H1 (cell line): ENCODE measurements around the gene MRRF. TPM values are rescaled to one million over a fixed set of nuclear protein-coding genes. Genes with fewer than 3 reads are reported as not detected.

Source experiments
- CTCF ChIA-PET: fragments of 300-600 bp; sonication (Branson Sonifier 250); formaldehyde crosslinking; loops from one replicate; lab custom pipeline; 2021; ENCODE audit not compliant: partially characterized antibody; lab: Charles Lee
- POLR2A ChIA-PET: fragments of 300-600 bp; sonication (Branson Sonifier 250); formaldehyde crosslinking; loops from one replicate; lab custom pipeline; 2021; ENCODE audit warnings: inconsistent platforms; ENCODE audit not compliant: partially characterized antibody; lab: Charles Lee
- DNase-seq, 2 experiments: peaks; one replicate each; pipeline versions ENCODE4 v3.0.0 to v3.0.0-alpha.2; 2010 to 2022; ENCODE audit warnings: low spot score in 2 of 2, low read depth in 1 of 2, mixed read lengths in 1 of 2
- FAIRE-seq: peaks from 2 replicates; lab custom pipeline; 2011; peaks lifted over from hg19 to GRCh38; lab: Jason Lieb, UNC
- H2AFZ ChIP-seq: 2 replicates; pipeline ENCODE4 v1.8.1; 2012; ENCODE audit warnings: low read length, inconsistent platforms
- H2AK5ac ChIP-seq: 2 replicates; pipeline ENCODE4 v1.6.1; 2013; ENCODE audit warnings: low read depth, low read length
- H2BK120ac ChIP-seq: replicated peaks from 2 replicates; pipeline ENCODE3; 2013; ENCODE audit warnings: low read depth, low read length, inconsistent platforms
- H2BK12ac ChIP-seq: 2 replicates; pipeline ENCODE4 v1.6.1; 2013; ENCODE audit warnings: low read depth, low read length
- H2BK15ac ChIP-seq: 2 replicates; pipeline ENCODE4 v1.6.1; 2013; ENCODE audit warnings: low read length
- H2BK20ac ChIP-seq: 2 replicates; pipeline ENCODE4 v1.6.1; 2013; ENCODE audit warnings: low read length
- H2BK5ac ChIP-seq: 2 replicates; pipeline ENCODE4 v1.6.1; 2013; ENCODE audit warnings: low read depth, low read length
- H3K14ac ChIP-seq: 2 replicates; pipeline ENCODE4 v1.6.1; 2013; ENCODE audit warnings: inconsistent platforms; ENCODE audit not compliant: insufficient read length
- H3K18ac ChIP-seq: 2 replicates; pipeline ENCODE4 v1.6.1; 2013; ENCODE audit warnings: low read length; ENCODE audit errors: extremely low read depth
- H3K23ac ChIP-seq: 2 replicates; pipeline ENCODE4 v1.6.1; 2013; ENCODE audit warnings: inconsistent platforms; ENCODE audit not compliant: insufficient read length
- H3K23me2 ChIP-seq: 2 replicates; pipeline ENCODE4 v1.6.1; 2013; ENCODE audit warnings: low read depth, low read length
- H3K27ac ChIP-seq: 2 replicates; pipeline ENCODE4 v1.6.1; 2011; ENCODE audit warnings: low read depth, low read length, inconsistent platforms
- H3K27me3 ChIP-seq, 4 experiments: replicated peaks in 1 of 4; 1 replicate in 1 of 4; 2 replicates in 3 of 4; pipeline versions ENCODE4 v1.6.1 to v1.8.1; 2011 to 2013; ENCODE audit warnings: low read length in 3 of 4, mild to moderate bottlenecking in 3 of 4, inconsistent platforms in 2 of 4, mixed read lengths in 2 of 4, moderate library complexity in 1 of 4; ENCODE audit not compliant: control insufficient read depth in 3 of 4, insufficient read depth in 3 of 4; ENCODE audit errors: extremely low read depth in 1 of 4
- H3K36me3 ChIP-seq, 4 experiments: 2 replicates each; pipeline versions ENCODE4 v1.6.1 to v1.8.1; 2011 to 2013; ENCODE audit warnings: mild to moderate bottlenecking in 4 of 4, low read length in 3 of 4, moderate library complexity in 2 of 4, control low read depth in 1 of 4, inconsistent platforms in 1 of 4; ENCODE audit not compliant: insufficient read depth in 4 of 4, control insufficient read depth in 2 of 4
- H3K4ac ChIP-seq: replicated peaks from 2 replicates; pipeline ENCODE3; 2013; ENCODE audit warnings: low read length, low read depth, mixed read lengths, inconsistent platforms; ENCODE audit not compliant: insufficient read length
- H3K4me1 ChIP-seq, 4 experiments: replicated peaks in 1 of 4; 1 replicate in 1 of 4; 2 replicates in 3 of 4; pipeline versions ENCODE4 v1.6.1 to v1.8.1; 2011 to 2013; ENCODE audit warnings: low read length in 3 of 4, inconsistent platforms in 2 of 4, mixed read lengths in 1 of 4; ENCODE audit not compliant: insufficient read depth in 4 of 4, control insufficient read depth in 3 of 4
- H3K4me2 ChIP-seq, 2 experiments: 2 replicates each; pipeline versions ENCODE4 v1.6.1 to v1.8.1; 2011 to 2013; ENCODE audit warnings: low read depth in 2 of 2, low read length in 2 of 2, control low read depth in 1 of 2, inconsistent platforms in 1 of 2, mild to moderate bottlenecking in 1 of 2; ENCODE audit not compliant: insufficient read depth in 1 of 2
- H3K4me3 ChIP-seq, 4 experiments: fragments of 200-600, 300-600 bp in 1 of 4; sonication (generic), shearing (Covaris generic), sonication (Bioruptor Twin) in 1 of 4; 2 replicates each; pipeline versions ENCODE4 v1.5.1 to v1.8.1; 2011 to 2016; ENCODE audit warnings: low read length in 4 of 4, low read depth in 3 of 4, control low read depth in 2 of 4, inconsistent platforms in 2 of 4, mild to moderate bottlenecking in 2 of 4, mixed read lengths in 1 of 4, moderate library complexity in 1 of 4; ENCODE audit not compliant: insufficient read depth in 2 of 4; ENCODE audit errors: extremely low read depth in 1 of 4
- H3K56ac ChIP-seq: replicated peaks from 2 replicates; pipeline ENCODE3; 2013; ENCODE audit warnings: low read depth, mild to moderate bottlenecking, mixed read lengths, low read length, inconsistent platforms; ENCODE audit not compliant: insufficient read length
- H3K79me1 ChIP-seq: 2 replicates; pipeline ENCODE4 v1.6.1; 2013; ENCODE audit warnings: low read depth, low read length, control low read depth
- H3K79me2 ChIP-seq, 2 experiments: 2 replicates each; pipeline versions ENCODE4 v1.6.1 to v1.8.1; 2012 to 2013; ENCODE audit warnings: low read length in 2 of 2, mild to moderate bottlenecking in 2 of 2, inconsistent platforms in 1 of 2; ENCODE audit not compliant: insufficient read depth in 2 of 2, control insufficient read depth in 1 of 2
- H3K9ac ChIP-seq, 4 experiments: replicated peaks in 1 of 4; 1 replicate in 1 of 4; 2 replicates in 3 of 4; pipeline versions ENCODE4 v1.6.1 to v1.8.1; 2011 to 2013; ENCODE audit warnings: low read depth in 3 of 4, low read length in 3 of 4, control low read depth in 2 of 4, mild to moderate bottlenecking in 2 of 4, moderate library complexity in 2 of 4, inconsistent platforms in 1 of 4; ENCODE audit errors: extremely low read depth in 1 of 4
- H3K9me3 ChIP-seq, 2 experiments: 2 replicates each; pipeline versions ENCODE4 v1.6.1 to v1.8.1; 2012 to 2013; ENCODE audit warnings: mild to moderate bottlenecking in 2 of 2, moderate library complexity in 2 of 2, control low read depth in 1 of 2, inconsistent platforms in 1 of 2, low read depth in 1 of 2, low read length in 1 of 2, mixed read lengths in 1 of 2; ENCODE audit not compliant: insufficient read depth in 2 of 2
- H4K20me1 ChIP-seq, 2 experiments: replicated peaks in 1 of 2; 2 replicates each; pipeline versions ENCODE3 to v1.8.1; 2011 to 2013; ENCODE audit warnings: inconsistent platforms in 2 of 2, low read length in 2 of 2, mild to moderate bottlenecking in 1 of 2; ENCODE audit not compliant: insufficient read depth in 2 of 2, control insufficient read depth in 1 of 2
- H4K5ac ChIP-seq: 2 replicates; pipeline ENCODE4 v1.6.1; 2013; ENCODE audit warnings: low read length, low read depth, mixed read lengths, inconsistent platforms; ENCODE audit not compliant: insufficient read length
- H4K8ac ChIP-seq: 2 replicates; pipeline ENCODE4 v1.8.0; 2013; ENCODE audit warnings: mild to moderate bottlenecking, moderate library complexity, low read length, inconsistent platforms; ENCODE audit not compliant: insufficient read depth; ENCODE audit errors: extremely low read depth
- H4K91ac ChIP-seq: replicated peaks from 2 replicates; pipeline ENCODE3; 2013; ENCODE audit warnings: low read length, mixed read lengths, inconsistent platforms; ENCODE audit not compliant: insufficient read length
- CREB1 ChIP-seq: IDR thresholded peaks from 2 replicates; pipeline ENCODE4 v1.6.1; 2012; ENCODE audit warnings: inconsistent platforms
- KDM1A ChIP-seq: fragments of 200-600, 300-600 bp; sonication (generic); IDR thresholded peaks from 2 replicates; pipeline ENCODE4 v1.7.1; 2016; ENCODE audit warnings: mild to moderate bottlenecking, low read length, borderline replicate concordance
- NANOG ChIP-seq: IDR thresholded peaks from 2 replicates; pipeline ENCODE4 v1.6.1; 2011; ENCODE audit warnings: low read length, low read depth, mild to moderate bottlenecking, inconsistent platforms; ENCODE audit not compliant: insufficient read depth, poor library complexity, severe bottlenecking
- RBBP5 ChIP-seq: IDR thresholded peaks from 2 replicates; pipeline ENCODE4 v1.7.1; 2012; ENCODE audit warnings: low read depth, mild to moderate bottlenecking, inconsistent platforms, low read length, moderate library complexity, borderline replicate concordance
- SAP30 ChIP-seq: fragments of 300-600 bp; sonication (generic); IDR thresholded peaks from 2 replicates; pipeline ENCODE4 v1.7.1; 2012; ENCODE audit warnings: low read length, moderate library complexity, mild to moderate bottlenecking, inconsistent platforms; ENCODE audit not compliant: insufficient read depth, insufficient replicate concordance
- SP2 ChIP-seq: IDR thresholded peaks from 2 replicates; pipeline ENCODE4 v1.6.1; 2012; ENCODE audit warnings: mild to moderate bottlenecking, low read length, inconsistent platforms
- SRF ChIP-seq: IDR thresholded peaks from 2 replicates; pipeline ENCODE4 v1.6.1; 2011; ENCODE audit warnings: mild to moderate bottlenecking, low read depth, low read length, moderate library complexity
- WGBS, 2 experiments: shearing (Covaris generic) in 1 of 2; methylation state at CpG; one replicate each; pipeline versions ENCODE4 v1.1.6 to v1.1.7; 2013 to 2015; ENCODE audit warnings: low lambda C conversion rate in 2 of 2, mixed read lengths in 2 of 2, inconsistent platforms in 1 of 2, low coverage in 1 of 2, missing lambda C conversion rate in 1 of 2; ENCODE audit not compliant: insufficient replicate concordance in 2 of 2, insufficient coverage in 1 of 2, insufficient read length in 1 of 2; ENCODE audit errors: extremely low coverage in 1 of 2, missing lambda C conversion rate in 1 of 2; 5-methylcytosine and 5-hydroxymethylcytosine counted together
- polyA plus RNA-seq, 7 experiments: library from polyadenylated mRNA; depleted of rRNA in 3 of 7; stranded (reverse) in 5 of 7; unstranded in 2 of 7; fragments of >200 nt in 5 of 7; fragments of 200-250 nt in 2 of 7; gene quantifications; 1 replicate in 5 of 7; 2 replicates in 1 of 7; 4 replicates in 1 of 7; pipeline versions ENCODE4 v1.2.1 to v1.2.3, GENCODE V29; 2011 to 2013; ENCODE audit warnings: missing spikeins in 2 of 7, mixed read lengths in 2 of 7
- total RNA-seq: library from RNA; stranded (reverse); fragmentation: NEBNext Ultra II Directional; extraction: Animal tissue kit (Norgen Biotek cat#: 25700); gene quantifications from 2 replicates; pipeline ENCODE4 v1.2.1, GENCODE V29; 2021
- TF ChIP-seq, protein P1 (sequence below), 3 experiments: IDR thresholded peaks; 1 replicate in 2 of 3; 2 replicates in 1 of 3; pipeline versions ENCODE4 v1.5.1 to v1.6.1; 2011; ENCODE audit warnings: low read length in 3 of 3, mild to moderate bottlenecking in 3 of 3, inconsistent platforms in 2 of 3, low read depth in 1 of 3, moderate library complexity in 1 of 3; ENCODE audit not compliant: insufficient read depth in 1 of 3; ENCODE audit errors: control extremely low read depth in 1 of 3

MRRF gene
- total and polyA plus RNA-seq, 2 of the 8 experiments (the other 6 are each of a cell fraction or from before 2014, with no cell fraction given) = 29.4 to 47.8 TPM

DNA sequence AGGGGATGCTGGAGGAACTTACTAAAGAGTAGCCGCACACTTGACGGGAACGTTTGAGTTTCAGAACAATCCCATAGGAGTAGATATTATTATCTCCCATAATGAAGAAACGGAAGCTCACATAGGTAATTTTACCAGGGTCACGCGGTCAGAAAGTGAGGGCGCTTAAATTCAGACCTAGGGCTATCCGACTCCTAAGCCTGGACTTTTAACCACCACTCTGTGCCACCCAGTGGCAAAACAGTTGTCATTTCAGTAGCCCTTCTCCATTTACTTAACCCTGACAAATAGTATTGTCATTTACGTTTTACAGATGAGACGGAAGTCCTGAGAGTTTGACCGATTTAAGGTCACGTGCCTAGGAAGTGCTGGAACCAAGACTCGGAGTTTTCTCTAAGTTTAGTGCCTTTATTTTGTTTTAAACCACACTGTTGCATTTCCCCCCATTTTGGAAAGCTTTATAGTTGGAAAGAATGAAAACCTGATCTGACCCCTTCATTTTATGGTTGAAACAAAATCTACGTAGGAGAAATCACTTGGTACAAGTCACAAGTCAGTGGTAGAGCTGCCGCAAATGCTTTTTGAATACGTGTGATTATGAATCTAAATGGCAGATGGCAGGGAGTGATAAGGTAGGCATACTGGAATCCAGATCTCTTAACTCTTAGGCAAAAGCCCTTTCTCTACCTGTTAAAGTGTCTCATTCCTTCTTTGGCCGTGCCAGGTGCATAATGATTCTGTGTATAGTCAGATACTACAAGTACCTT lies 650 bp downstream of the MRRF start:
- Histone ChIP-seq H2BK120ac (no peak overlapping the region), H2BK15ac (no peak overlapping the region), H3K9ac (peak overlapping the region in 3 of 4 experiments; percentile 86 to 90 (median 87); a peak in 6 of 7 replicates), H3K14ac (no peak overlapping the region), H3K23me2 (peaks cover 4% of the 10 kb centered on the region; the same call in 1 of the 2 replicates), H4K8ac (peak overlapping the region; percentile 99), H2AK5ac (no peak overlapping the region), H4K91ac (no peak overlapping the region), H3K4me2 (peak overlapping the region; percentile 84 to 85), H3K79me1 (peaks cover 4% of the 10 kb centered on the region; the same call in 1 of the 2 replicates), H3K56ac (no peak overlapping the region), H3K4me1 (peaks cover 0 to 6% (median 2%) of the 10 kb centered on the region in 4 experiments; a peak in 4 of 7 replicates), H3K9me3 (no peaks in the 10 kb centered on the region), H4K5ac (no peak overlapping the region), H2BK20ac (no peak overlapping the region), H3K4ac (no peak overlapping the region), H3K36me3 (peaks cover 2 to 7% (median 5%) of the 10 kb centered on the region in 4 experiments; a peak in 6 of 8 replicates), H2BK5ac (peak overlapping the region; percentile 89; the same call in 1 of the 2 replicates), H2AFZ (peak overlapping the region; percentile 23; the same call in 1 of the 2 replicates), H3K4me3 (peak overlapping the region; percentile 78 to 92 (median 88)), H2BK12ac (no peak overlapping the region), H3K79me2 (peaks cover 0 to 41% of the 10 kb centered on the region in 2 experiments; a peak in 3 of 4 replicates), H4K20me1 (no peaks in the 10 kb centered on the region), H3K27me3 (no peaks in the 10 kb centered on the region), H3K27ac (peak overlapping the region; percentile 85), H3K23ac (no peak overlapping the region), H3K18ac (no peak overlapping the region)
- 21% methylated on average over 17 of the region's 17 CpGs; no CpG with 5 or more reads in 1 of the 2 experiments for WGBS, 2 experiments
- ChIA-PET POLR2A (interaction anchor here (0.7 to 1.8 kb wide), 15 partner anchors 9 to 102 kb away, joined by 3 to 6 read pairs (median 4); no protein-coding TSS in a partner anchor), CTCF (interaction anchor here (0.7 to 10.6 kb wide), 13 partner anchors 12 to 321 kb away, joined by 3 to 72 read pairs (median 3); no protein-coding TSS in a partner anchor)
- FAIRE-seq (no peak), DNase-seq (no peak)
- TF ChIP-seq NANOG (no peak), CREB1 (peak; percentile 66; the same call in 1 of the 2 replicates), SP2 (no peak), SRF (no peak), SAP30 (no peak), KDM1A (no peak), RBBP5 (no peak)
- TF ChIP-seq, protein P1, sequence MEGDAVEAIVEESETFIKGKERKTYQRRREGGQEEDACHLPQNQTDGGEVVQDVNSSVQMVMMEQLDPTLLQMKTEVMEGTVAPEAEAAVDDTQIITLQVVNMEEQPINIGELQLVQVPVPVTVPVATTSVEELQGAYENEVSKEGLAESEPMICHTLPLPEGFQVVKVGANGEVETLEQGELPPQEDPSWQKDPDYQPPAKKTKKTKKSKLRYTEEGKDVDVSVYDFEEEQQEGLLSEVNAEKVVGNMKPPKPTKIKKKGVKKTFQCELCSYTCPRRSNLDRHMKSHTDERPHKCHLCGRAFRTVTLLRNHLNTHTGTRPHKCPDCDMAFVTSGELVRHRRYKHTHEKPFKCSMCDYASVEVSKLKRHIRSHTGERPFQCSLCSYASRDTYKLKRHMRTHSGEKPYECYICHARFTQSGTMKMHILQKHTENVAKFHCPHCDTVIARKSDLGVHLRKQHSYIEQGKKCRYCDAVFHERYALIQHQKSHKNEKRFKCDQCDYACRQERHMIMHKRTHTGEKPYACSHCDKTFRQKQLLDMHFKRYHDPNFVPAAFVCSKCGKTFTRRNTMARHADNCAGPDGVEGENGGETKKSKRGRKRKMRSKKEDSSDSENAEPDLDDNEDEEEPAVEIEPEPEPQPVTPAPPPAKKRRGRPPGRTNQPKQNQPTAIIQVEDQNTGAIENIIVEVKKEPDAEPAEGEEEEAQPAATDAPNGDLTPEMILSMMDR (IDR thresholded peaks at IDR 0.05; ENCODE audit: control extremely low read depth in 1 of 3, insufficient read depth in 1 of 3, low read depth in 1 of 3, low read length in 3 of 3) = peak in 1 of 3 experiments; percentile 12; a peak in 1 of 4 replicates
